HG02943 (cell line): ENCODE data around the gene CDH19.

Experiments
- ATAC-seq: cut with Tn5 transposase; IDR thresholded peaks from one replicate; pipeline ENCODE4 v1.9.1; 2021; ENCODE audit warnings: mild to moderate bottlenecking, low read depth, moderate library complexity; ENCODE audit not compliant: unreplicated experiment

CDH19 gene, protein sequence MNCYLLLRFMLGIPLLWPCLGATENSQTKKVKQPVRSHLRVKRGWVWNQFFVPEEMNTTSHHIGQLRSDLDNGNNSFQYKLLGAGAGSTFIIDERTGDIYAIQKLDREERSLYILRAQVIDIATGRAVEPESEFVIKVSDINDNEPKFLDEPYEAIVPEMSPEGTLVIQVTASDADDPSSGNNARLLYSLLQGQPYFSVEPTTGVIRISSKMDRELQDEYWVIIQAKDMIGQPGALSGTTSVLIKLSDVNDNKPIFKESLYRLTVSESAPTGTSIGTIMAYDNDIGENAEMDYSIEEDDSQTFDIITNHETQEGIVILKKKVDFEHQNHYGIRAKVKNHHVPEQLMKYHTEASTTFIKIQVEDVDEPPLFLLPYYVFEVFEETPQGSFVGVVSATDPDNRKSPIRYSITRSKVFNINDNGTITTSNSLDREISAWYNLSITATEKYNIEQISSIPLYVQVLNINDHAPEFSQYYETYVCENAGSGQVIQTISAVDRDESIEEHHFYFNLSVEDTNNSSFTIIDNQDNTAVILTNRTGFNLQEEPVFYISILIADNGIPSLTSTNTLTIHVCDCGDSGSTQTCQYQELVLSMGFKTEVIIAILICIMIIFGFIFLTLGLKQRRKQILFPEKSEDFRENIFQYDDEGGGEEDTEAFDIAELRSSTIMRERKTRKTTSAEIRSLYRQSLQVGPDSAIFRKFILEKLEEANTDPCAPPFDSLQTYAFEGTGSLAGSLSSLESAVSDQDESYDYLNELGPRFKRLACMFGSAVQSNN

DNA sequence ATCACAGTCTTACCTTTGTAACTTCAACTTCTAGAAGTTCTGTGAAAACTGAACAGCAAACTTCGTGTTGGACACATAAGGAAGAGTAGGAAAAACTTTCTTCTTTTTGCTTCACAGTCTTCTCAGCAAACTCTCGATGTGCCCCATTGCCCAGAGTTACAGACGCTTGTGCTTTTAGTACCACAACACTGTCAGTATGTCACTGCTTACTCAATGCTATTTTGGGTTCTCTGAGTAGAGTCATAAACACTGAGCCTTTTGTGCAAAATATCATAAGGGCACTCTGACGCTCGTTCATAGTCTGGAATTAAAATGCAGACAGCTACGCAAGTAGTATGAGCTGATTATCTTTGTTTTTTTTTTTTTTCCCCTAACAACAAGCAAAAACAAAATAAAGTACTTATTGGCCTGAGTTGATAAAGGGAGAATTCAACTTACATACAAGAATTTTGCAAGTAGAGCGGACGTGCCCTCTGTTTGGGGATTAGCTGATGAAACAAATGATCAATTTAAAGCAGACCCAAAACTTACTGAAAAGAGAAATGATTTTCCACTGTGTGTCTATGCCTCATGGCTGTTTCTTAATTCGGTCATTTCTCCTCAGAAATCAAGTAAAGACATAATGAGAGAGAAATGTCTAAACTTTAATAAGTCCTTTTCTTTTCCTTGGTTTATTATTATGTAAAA, at the start of gene CDH19:
Gene CDH19 (minus strand): TSS at position 150 of the 687 bp plus-strand sequence. CDS start 31,886 bp downstream, outside the sequence.
- no peak for ATAC-seq

DNA sequence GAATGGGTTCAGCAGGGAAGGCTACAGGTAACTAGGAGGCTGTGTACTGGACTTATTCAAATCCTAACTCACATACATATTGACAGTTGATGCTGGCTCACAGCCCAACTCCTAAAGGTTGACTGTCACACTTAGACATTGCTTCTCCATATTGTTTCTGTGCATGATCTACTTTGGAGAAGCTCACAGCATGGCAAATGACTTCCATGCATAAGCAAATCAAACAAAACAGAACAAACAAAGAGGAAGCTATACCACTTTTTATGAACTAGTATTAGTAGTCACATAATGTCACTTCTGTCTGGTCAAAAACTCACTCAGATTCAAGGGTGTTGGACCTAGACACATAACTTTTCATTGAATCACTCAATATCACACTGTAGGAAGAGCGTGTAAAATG, 43.8 kb upstream of the CDH19 start:
- no peak for ATAC-seq

DNA sequence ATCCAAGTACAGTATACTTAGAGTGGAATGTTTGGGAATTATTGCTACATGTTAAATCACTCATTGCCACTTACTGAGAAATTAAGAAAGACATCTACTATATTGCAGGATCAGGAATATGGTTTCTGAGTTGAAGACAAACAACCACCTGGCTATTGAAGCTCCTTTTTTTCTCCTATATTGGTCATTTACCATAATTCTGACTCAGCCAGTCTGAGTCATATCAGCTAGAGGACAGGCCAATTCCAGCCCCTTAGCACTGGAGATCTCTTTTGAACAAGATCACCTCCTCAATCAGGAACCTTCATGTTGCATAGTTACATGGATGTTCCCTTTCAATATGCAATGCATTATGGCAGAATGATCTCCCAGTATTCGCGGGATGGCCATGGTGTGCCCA, 42.7 kb upstream of the CDH19 start:
- no peak for ATAC-seq

DNA sequence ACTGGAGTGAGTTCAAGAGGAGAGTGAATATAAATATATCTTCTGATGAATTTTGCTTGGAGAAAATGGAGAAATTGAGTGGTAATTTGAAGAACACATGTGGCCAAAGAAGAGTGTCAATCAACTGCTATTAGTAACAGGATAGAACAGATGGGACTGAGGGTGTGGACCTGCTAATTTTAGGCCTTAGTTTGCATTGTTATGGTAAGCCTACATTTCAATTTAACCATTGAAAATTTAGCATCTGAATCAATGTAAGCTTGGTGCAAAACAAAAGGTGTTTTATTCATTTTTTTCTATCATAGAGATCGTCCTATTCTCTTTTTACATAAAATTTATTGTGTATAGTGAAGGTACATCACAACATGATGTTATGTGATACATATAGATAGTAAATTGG, 42.1 kb upstream of the CDH19 start:
- ATAC-seq: no peak

DNA sequence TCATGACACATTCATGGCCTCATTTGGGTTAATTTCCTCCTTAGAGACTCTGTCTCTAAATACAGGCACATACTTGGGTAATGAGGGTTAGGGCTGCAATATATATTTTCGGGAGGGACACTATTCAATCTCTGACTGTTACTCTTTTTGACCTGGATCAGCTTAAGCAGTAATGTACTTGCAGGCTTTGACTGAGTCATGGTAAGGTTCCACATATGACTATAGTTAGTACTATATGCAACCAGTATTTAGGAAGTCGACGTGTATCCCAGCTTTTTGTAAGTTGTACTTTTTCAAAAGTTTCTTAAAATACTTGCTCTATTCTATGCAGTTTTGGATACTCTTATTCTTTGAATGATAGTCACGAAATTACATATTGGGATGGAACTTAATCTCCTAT, 37.2 kb upstream of the CDH19 start:
- ATAC-seq: no peak

DNA sequence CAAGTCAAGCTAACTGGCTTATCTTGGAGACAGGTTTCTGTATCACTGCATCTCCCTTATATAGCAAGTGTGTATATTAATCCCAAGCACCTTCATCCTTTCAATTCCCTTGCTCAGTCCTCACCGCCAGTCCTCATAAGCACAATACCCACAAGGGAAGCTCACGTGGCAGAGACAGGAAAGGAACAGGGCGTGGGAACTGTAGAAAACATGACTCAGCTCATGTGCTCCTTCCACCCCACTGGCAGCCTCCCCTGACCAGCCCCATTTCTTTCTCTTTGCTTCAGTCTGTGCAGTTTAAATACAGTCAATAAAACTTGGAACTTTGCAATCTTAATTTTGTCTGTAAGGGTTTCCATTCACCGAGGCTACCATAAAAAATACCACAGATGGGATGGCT, 36.5 kb upstream of the CDH19 start:
- no peak for ATAC-seq

DNA sequence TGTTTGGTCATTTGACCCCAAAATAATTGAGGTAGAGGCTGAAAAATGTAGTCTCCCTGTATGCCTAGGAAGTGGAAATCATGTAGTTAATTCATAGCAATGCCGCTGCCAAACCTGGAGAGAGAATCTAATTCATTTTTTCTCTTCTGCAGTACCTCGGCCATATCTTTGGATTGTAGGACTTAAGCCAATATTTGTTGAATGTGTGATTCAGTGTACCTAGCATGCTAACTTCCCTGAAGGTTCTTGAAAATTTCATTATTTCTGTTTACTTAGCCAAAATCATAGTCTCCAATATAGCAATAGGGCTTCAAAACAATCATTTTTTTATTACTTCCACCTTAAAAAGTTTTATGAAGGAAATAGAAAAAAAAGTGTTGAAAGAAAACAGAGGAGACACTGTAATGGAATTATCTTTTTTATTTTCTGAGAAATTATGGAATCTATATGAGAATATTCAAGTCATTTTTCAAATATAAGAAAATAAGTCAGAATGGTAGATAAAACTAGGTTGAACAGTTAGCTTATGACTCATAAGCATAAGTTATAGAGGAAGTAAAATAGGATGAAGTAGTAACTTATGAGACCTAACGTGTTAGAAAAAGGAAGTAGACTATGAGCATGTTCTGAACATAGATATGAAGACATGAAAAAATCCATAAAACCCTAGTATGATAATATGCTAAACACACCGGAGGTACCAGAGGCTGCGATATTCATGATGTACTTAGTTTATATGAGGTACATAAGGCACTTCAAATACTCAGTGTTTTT, 35.2 kb upstream of the CDH19 start:
- no peak for ATAC-seq

DNA sequence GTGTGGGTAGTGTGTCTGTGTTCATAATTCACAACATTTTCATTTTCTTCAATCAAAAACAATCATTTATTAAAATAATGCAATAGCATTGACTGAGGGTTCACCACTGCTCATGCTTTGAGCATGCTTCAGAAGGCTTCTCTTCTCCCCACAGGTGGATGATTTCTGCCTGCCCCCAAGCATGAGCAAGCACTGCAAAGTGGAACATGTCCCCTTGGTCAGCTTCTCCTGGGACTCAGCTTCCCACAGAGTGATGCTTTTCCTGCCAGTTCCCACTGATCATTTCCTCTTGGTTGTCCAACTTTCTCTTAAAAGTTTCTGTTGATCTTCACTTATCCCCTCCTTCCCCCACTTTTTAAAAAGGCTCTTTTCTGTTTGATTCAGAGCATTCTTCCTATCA, 31.5 kb upstream of the CDH19 start:
- ATAC-seq: no peak

DNA sequence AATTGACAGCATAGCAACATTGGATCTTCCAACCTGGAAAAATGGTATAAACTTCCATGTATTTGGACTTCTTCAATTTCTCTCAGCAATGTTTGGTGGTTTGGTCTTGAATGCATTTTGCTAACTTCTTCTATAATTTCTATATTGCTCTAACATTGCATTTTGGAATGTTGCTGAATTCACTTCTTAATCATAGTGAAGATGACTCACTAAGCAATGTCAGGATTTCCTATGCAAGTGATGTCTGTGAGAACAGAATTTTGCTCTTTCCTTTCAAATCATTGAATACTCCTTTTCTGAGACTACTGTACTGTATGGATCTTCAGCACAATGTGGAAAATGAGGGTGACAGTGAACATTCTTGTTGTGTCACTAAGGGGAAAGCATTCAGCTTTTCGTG, 28.9 kb upstream of the CDH19 start:
- no peak for ATAC-seq

DNA sequence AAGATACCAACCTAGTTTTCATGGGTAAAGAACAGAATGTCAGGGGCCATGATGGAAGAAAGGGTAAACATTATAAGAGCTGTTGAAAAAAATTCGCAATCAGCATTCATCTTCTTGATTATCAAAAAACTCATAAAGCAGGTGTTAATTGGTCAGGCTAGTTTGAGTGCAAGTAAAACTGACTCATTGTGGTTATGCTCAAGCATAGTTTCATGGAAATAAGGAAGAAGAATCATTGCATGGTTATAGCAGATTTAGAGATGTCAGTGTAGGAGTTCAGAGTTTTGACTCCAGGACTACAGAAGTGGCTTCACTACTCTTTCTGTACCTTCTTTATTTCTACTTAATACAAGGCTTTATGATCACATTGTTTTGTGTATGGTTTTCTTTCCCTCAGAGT, 26.9 kb upstream of the CDH19 start:
- no peak for ATAC-seq

DNA sequence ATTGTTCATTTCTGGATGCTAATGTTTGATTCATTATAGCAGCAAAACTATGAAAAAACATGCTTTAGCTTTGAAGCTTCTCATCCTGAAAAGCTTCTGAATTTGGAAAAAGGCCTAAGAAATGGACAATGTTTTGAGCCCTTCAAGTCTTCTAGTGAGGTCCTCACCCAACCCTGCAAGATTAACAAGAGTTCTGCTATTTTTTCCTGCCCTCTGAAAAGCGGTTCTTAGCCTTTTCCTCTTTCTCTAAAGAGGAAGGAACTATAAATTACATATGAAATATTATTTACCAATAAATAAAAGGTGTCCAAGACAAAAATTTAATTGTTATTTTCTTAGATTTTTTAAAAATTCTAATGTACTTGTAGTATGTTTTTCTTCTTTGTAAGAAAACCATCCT, 19.9 kb upstream of the CDH19 start:
- ATAC-seq: no peak

DNA sequence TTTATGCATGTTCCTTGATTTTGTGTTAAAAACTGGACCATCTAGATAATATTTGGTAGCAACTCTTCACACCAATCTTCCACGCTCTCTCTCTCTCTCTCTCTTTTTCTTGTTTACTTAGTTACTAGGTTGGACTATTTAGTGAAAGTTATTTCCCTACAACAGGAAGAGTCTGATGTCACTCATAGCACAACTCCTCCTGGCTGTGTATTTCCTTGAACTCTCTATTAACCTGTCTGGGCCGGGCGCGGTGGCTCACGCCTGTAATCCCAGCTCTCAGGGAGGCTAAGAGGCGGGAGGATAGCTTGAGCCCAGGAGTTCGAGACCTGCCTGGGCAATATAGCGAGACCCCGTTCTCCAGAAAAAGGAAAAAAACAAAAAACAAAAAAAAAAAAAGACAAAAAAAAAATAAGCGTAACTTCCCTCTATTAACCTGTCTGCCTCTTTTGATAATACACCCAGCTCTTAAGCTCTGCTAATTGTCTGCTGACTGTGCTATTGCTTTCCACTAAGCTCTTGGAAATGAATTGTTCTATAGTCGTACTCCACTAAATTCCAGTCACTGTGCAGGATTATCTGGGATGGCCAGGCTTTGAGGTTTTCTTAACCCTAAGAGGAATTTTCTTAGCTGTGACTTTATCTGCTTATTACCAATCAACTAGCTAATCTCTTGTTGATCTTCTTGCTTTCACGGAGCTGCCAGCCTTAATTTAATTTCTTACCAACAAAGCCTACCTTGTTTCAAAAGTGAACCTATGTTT, 18.1 kb upstream of the CDH19 start:
- ATAC-seq: no peak

DNA sequence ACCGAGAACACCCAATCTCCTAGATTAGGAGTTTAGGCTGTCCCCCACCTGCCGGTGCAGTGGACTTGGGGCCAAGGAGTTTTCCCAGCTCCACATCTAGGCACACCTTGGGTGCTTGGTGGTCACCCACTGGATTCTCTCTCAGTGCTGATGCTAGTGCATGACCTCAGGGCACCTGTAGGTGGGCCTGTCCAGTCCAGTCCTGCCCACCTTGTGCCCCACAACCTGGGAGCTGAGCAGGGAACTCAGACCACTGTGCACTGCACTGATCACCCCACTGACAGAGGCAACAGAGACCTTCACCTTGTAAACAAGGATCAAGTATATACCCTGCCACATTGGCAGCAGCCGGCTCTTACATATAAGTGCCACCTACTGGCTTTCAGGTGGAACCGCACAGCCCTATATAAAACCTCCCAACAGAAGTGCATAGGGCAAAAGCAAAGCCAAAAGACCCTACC, 12.7 kb upstream of the CDH19 start:
- ATAC-seq: no peak

DNA sequence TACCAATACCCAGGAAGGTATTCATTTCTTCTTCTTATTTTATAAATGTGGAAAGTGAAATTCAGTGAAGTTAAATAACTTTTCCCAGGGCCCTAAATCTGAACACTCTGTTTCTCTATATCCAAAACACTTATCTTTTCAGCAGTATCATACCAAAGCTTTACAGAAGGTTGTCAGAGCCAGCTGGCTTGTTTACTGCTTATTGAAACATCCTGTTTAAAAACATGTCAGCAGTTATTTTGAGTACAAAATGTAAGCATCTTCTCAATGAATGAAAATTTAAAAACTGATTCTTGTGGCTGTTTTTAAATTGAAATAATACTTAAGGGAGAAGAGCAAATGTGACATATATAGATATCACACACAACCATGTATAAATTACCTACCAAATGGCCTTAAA, 11.3 kb upstream of the CDH19 start:
- no peak for ATAC-seq

DNA sequence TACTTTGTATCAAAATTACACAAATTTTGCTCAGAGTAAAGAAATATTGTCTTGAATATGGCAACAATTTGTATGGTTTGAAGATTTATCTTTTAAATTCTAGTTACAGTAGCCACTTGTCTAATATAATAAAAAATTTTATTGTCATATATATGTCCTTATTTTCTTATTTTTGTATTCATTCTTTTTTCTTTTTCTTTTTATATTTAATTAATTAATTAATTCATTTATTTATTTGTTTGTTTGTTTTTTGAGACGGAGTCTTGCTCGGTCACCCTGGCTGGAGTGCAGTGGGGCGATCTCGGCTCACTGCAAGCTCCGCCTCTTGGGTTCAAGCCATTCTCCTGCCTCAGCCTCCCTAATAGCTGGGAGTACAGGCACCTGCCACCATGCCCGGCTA, 3.7 kb upstream of the CDH19 start:
- no peak for ATAC-seq

DNA sequence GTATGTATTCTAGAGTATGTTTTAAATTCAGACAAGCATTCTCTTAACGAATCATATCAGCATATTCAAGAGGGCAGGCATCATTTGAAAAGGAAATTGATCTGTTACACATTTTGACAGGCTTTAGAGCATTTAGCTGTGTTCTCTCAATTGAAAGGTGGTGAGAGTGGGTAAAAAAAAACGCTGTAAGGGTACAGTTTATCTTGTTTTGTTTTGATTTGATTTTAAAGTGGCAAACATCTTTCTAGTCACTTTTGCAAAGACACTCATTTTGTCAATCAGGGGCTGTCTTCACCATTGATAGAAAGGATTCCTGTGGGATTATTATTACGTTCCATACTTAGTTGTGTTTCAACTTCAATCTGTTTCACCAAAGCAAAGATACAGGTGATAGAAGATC, 2.2 kb downstream of the CDH19 start:
- no peak for ATAC-seq

DNA sequence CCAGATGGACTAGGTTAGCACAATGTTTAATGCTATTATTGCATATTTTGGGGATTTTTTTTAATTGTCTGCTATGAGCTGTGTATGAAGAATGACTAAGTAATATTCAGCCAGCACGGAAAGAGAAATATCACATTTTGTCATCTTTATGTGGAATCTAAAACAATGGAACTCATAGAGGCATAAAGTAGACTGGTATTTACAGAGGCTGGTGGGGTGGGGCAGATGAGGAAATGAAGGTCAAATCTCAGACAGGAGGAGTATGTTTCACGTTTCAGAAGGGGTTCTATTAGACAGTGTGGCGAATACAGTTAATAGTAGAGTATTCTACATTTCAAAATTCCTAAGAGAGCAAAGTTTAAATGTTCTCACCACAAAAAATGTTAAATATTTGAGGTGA, 4.7 kb downstream of the CDH19 start:
- ATAC-seq: no peak

DNA sequence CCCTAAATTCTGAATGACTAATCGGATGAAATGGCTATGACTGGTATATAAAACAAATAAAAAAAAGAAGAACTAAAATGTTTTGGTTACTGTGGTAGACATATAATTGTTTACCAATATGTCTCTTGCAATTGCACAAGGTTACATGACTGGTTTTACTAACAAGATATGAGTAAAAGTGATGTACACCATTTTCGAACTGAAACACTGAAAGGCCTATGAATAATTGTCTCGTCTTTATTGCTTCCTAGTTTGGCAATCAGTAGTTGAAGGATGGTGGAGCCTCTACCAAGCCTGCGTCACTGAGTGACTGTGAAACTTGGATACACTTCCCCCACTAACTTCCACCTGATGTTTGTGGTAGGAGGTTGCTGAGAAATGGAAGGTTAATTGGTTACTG, 16.5 kb downstream of the CDH19 start:
- no peak for ATAC-seq

DNA sequence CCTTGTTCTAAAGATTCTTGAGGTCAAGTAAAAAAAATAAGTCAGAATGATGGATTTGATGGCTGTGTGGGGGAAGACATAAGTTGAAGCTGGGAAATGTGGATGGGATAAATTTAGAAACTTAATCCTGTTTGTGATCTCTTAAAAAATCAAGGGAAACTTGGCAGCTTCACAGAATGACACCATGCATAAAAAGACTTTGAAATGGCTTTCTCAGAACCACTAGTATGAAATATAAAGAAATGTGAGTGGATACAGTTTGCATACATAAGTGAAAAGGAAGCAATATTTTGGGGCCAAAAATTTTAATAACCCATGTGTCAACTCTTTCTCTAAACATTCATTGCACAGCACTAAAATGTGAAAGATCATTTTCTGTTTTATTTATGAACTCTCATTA, 21.7 kb downstream of the CDH19 start:
- ATAC-seq: no peak

DNA sequence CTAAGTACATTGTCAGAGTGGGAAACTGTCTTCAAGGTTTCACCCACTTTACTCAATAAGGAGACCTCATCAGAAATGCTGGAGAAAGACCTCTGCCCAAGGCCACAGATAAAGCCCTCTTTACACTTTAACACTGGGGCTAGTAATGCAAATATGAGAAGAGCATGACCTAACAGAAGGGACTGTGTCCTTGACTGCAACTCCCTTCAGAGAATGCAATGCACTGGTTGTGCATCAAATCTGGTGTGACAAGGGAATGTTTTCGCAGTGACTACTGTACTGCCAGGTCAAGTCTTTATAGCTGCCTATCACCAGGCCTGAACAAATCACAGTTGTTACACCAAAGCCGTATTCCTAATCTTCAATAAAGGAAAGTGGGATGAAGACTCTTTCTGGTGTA, 28.6 kb downstream of the CDH19 start:
- no peak for ATAC-seq
